GM12878 (cell line): ENCODE data around the gene ATXN1.
"Not testable (repeated sequence)": the region's sequence is repeated elsewhere in the genome, so short reads cannot be mapped to it uniquely, and the experiment has no call there.

Experiments
- BACH1 ChIP-seq: fragments of 450-650 bp; IDR thresholded peaks from 2 replicates; pipeline ENCODE4 v1.6.1; 2017; ENCODE audit warnings: mild to moderate bottlenecking, borderline replicate concordance
- CEBPB ChIP-seq, 2 experiments: fragments of 150-350 bp in 1 of 2; IDR thresholded peaks; 2 replicates each; pipeline ENCODE4 v1.6.1; 2012 to 2014; ENCODE audit warnings: low read depth in 2 of 2, low read length in 2 of 2, borderline replicate concordance in 1 of 2, inconsistent platforms in 1 of 2
- POLR2A ChIP-seq: IDR thresholded peaks from 2 replicates; pipeline ENCODE4 v1.6.1; 2011; ENCODE audit warnings: low read depth, mild to moderate bottlenecking, low read length

- not testable (repeated sequence) for TF ChIP-seq BACH1; POLR2A; CEBPB (IDR thresholded peaks at IDR 0.05; ENCODE audit: borderline replicate concordance in 1 of 2, low read depth in 2 of 2, low read length in 2 of 2)
These were observed 379.3 kb downstream of the ATXN1 start for GRCh38 chr6:16381968-16382367.
